ENCODE results near the gene THRB. TPM values are rescaled to one million over a fixed set of nuclear protein-coding genes. Genes with fewer than 3 reads are reported as not detected.

Gene THRB
- total and polyA plus RNA-seq, 5 experiments from 2014 or later, result not detected

DNA sequence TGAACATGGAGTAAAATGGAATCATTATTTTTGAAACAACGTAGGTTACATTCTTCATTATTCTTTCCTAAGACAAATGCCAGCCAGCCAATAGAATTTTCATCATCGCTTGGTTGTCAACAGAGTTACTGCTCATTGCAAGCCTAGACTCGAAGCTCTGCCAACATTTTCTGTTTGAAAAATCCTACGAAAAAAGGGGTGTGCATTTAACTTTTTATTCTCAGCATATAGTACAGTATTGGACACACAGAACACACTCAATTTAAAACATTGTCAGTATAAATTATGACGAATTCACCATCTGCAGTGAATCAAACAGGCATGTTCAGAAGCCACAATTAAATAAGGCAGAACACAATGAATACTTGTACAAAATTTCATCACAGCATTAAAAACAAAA, 317.4 kb downstream of the THRB start:
- H3K36me3 Mint-ChIP-seq, result no peaks in the 10 kb centered on the region
- no peak overlapping the region for H3K4me3 Mint-ChIP-seq
- DNase-seq (no peak), ATAC-seq (no peak)
- peaks cover 0 to 3% (median 0%) of the 10 kb centered on the region in 5 donors for H3K27me3 Mint-ChIP-seq
- no peaks in the 10 kb centered on the region for H3K9me3 Mint-ChIP-seq
- H3K27ac Mint-ChIP-seq, result no peak overlapping the region
- POLR2A ChIA-PET, result no interaction called here
- H3K4me1 Mint-ChIP-seq, result no peaks in the 10 kb centered on the region

DNA sequence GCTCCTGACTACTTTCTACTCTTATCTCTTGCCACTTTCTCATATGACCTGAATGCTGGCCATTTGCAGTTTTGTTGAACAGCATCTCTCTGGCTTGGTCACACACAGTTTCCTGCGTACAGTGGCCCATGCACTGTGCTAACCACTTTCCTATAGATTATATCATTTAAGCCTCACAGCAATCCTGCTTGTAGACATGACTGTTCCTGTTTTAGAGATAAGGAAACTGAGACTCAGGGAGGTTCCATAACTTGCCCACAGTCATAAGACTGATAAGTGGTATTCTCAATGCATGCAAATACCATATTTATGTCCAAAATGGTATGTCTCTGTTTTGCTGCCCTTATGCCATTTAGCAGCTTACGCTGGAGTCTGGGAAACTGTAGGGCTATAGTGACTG, 320.0 kb downstream of the THRB start:
- POLR2A ChIA-PET, result no interaction called here
- Mint-ChIP-seq H3K9me3 (no peaks in the 10 kb centered on the region), H3K27ac (no peak overlapping the region)

DNA sequence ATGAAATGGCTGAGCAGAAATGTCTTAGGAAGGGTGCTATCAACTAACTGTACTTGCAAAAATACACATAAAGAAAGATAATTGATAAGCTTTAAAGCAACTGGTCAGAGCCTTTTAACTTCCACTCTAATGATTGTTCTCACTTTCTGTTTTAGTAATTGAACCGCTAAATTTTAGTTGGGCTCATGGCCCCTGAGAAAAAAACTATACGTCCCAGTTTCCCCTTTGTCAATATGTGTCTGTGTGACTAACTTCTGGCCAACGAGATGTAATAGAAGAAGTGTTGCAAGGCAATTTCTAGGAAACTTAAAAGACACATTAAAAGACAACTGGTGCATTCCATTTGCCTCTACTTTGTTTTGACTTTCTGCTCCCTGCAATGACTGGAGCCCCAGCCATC, 325.7 kb downstream of the THRB start:
- peaks cover 0 to 4% (median 0%) of the 10 kb centered on the region in 5 donors for H3K27me3 Mint-ChIP-seq
- no peak overlapping the region for H3K4me3 Mint-ChIP-seq
- no peak for DNase-seq
- no peaks in the 10 kb centered on the region for H3K4me1 Mint-ChIP-seq
- POLR2A ChIA-PET, result no interaction called here
- no peak for ATAC-seq
- no peaks in the 10 kb centered on the region for H3K36me3 Mint-ChIP-seq
- no peak overlapping the region for H3K27ac Mint-ChIP-seq
- no peaks in the 10 kb centered on the region for H3K9me3 Mint-ChIP-seq

More for the DNA sequence above, 320.0 kb downstream of the THRB start:
- no peaks in the 10 kb centered on the region for H3K36me3 Mint-ChIP-seq
- no peak overlapping the region for H3K4me3 Mint-ChIP-seq
- DNase-seq, result no peak
- peaks cover 0 to 3% (median 0%) of the 10 kb centered on the region in 5 donors for H3K27me3 Mint-ChIP-seq
- H3K4me1 Mint-ChIP-seq, result no peaks in the 10 kb centered on the region
- ATAC-seq, result no peak

DNA sequence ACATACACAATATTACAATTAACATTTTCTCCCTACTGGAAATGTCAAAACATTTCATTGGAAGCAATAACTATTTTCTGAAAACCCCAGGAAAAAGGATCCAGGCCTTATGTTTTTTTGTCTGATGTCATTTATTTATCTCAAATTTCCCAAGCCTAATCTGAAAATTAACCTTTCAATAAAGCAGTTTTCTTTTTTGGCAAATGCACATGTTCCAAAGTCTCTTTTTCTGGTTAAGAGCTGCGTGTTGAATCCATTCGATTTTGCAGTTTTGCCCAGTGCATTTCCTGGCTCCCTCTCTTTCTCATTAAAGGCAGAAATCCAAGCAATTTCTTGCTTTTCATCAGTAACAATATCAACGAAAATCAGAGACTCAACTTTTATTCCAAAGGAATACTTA, 327.2 kb downstream of the THRB start:
- H3K9me3 Mint-ChIP-seq, result no peaks in the 10 kb centered on the region
- H3K27me3 Mint-ChIP-seq, result peaks cover 0 to 1% (median 0%) of the 10 kb centered on the region in 5 donors
- DNase-seq (no peak), ATAC-seq (no peak)
- no peak overlapping the region for H3K4me3 Mint-ChIP-seq
- H3K4me1 Mint-ChIP-seq, result no peaks in the 10 kb centered on the region
- POLR2A ChIA-PET, result no interaction called here
- H3K27ac Mint-ChIP-seq, result no peak overlapping the region
- H3K36me3 Mint-ChIP-seq, result no peaks in the 10 kb centered on the region

DNA sequence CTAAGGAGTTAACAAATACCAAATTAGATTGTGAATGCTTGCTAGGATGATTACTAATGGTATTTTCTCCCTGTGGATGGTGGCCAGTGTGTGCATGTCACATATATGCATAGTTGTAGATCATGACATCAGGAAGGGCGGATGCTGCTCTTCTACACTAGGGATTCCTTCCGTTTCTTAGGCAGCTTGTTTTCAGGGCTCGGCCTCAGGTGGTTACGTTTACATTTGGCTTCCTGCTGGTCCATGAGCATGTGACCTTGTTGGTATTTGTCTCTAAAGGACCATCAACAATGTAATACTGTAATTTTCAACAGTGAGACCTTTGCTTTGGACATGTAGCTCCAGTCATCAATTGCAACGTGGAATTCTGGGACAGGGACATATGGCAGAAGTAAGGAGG, 328.1 kb downstream of the THRB start:
- POLR2A ChIA-PET, result no interaction called here
- H3K27me3 Mint-ChIP-seq, result peaks cover 0 to 1% (median 0%) of the 10 kb centered on the region in 5 donors
- H3K27ac Mint-ChIP-seq, result no peak overlapping the region
- H3K9me3 Mint-ChIP-seq, result no peaks in the 10 kb centered on the region
- H3K4me1 Mint-ChIP-seq, result no peaks in the 10 kb centered on the region
- H3K36me3 Mint-ChIP-seq, result no peaks in the 10 kb centered on the region
- no peak overlapping the region for H3K4me3 Mint-ChIP-seq
- ATAC-seq, result no peak
- DNase-seq, result no peak

DNA sequence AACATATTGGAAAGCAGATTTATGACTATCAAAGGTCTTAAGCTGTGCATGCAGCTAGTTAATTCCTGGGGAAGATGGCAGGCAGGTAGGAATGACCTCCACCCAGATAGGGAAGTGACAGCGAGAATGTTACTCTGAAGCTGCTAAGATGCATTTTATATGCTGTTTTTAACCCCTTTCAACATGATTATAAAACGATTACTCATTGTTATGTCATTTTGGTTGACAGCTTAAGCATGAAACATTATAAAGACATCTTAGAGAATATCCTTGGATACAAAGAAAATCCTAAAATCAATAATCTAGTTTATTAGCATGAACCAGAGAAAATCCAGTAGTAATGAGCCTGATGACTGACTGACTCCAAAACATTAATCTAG, 329.1 kb downstream of the THRB start:
- no peak overlapping the region for H3K27ac Mint-ChIP-seq
- DNase-seq, result no peak
- no peaks in the 10 kb centered on the region for H3K36me3 Mint-ChIP-seq
- ATAC-seq, result no peak
- H3K4me3 Mint-ChIP-seq, result no peak overlapping the region
- POLR2A ChIA-PET, result no interaction called here
- H3K27me3 Mint-ChIP-seq, result peaks cover 0 to 1% (median 0%) of the 10 kb centered on the region in 5 donors
- H3K4me1 Mint-ChIP-seq, result no peaks in the 10 kb centered on the region
- H3K9me3 Mint-ChIP-seq, result no peaks in the 10 kb centered on the region

DNA sequence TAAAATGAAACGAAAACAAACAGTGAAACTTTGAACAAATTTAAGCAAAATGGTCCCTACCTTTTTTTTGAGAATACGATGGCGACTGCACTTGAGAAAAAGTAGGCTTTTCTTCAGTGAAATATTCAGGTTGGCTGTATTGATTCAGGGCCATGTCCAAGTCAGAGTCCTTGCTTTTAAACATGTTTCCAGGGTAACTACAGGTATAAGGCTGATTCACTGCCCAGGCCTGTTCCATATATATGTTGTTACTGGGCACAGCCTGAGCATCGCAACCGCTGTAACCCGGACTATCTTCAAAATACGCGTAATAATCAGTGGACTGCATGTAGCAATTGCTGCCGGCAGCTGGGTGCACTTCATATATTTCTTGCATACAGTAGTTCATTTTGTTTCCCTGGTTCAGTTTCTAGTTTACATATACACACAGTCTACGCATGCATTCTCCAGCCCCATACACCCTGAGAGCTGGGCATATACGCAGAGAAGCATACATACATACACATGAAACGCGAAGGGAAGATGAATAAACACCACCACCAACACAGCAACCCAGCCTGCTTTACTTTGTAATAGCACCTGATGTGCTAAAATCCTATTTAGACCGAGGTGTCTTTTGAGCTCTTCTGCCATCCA, 329.6 kb downstream of the THRB start:
- DNase-seq (no peak), ATAC-seq (no peak)
- no peak overlapping the region for H3K27ac Mint-ChIP-seq
- peaks cover 2 to 5% (median 4%) of the 10 kb centered on the region in 5 donors for H3K27me3 Mint-ChIP-seq
- POLR2A ChIA-PET, result no interaction called here
- H3K36me3 Mint-ChIP-seq, result no peaks in the 10 kb centered on the region
- H3K9me3 Mint-ChIP-seq, result no peaks in the 10 kb centered on the region
- H3K4me3 Mint-ChIP-seq, result no peak overlapping the region
- H3K4me1 Mint-ChIP-seq, result no peaks in the 10 kb centered on the region

DNA sequence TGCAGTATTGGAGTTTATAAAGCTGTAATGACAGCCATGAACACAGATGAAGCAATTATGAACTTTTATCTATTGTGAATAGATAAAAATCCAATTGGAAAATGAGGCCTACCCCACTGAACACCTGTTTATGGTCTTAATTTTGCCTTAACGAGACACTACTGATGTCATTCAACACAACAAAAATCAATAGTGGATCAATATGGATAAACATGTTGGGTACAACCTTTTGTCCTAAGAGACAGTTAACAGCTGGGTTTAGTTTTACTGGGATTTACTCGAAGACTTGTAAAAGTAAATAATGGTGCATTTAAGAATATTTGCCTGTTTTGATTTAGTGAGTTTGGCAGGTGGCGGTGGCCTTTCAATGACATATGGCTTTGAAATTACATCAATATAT, 331.7 kb downstream of the THRB start:
- Mint-ChIP-seq H3K36me3 (no peaks in the 10 kb centered on the region), H3K27ac (no peak overlapping the region), H3K27me3 (peaks cover 5 to 20% (median 8%) of the 10 kb centered on the region in 5 donors), H3K4me1 (peaks cover 0 to 8% (median under 1%) of the 10 kb centered on the region in 4 donors), H3K4me3 (no peak overlapping the region), H3K9me3 (no peaks in the 10 kb centered on the region)
- DNase-seq, result no peak
- ATAC-seq, result no peak
- POLR2A ChIA-PET, result no interaction called here

DNA sequence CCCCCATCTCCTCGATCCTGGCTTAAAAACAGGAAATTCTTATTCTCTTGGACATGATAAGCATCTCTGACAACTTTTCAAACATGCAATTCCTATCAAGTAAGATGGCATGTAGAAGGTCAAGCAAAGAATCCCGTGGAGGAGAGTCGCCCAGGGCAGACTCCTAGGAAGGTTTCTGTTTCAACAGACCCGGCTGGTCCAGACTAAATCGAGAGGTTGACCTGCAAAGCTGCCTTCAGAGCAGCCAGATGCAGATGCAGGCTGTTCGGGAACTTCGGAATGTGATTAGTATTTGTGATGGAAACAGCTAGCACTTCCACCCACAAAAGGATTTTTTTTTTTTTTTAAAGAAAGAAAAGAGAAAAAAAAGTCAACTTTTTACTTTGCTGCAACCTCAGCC, 332.8 kb downstream of the THRB start:
- Mint-ChIP-seq H3K36me3 (no peaks in the 10 kb centered on the region), H3K27ac (no peak overlapping the region)
- no peak for ATAC-seq

DNA sequence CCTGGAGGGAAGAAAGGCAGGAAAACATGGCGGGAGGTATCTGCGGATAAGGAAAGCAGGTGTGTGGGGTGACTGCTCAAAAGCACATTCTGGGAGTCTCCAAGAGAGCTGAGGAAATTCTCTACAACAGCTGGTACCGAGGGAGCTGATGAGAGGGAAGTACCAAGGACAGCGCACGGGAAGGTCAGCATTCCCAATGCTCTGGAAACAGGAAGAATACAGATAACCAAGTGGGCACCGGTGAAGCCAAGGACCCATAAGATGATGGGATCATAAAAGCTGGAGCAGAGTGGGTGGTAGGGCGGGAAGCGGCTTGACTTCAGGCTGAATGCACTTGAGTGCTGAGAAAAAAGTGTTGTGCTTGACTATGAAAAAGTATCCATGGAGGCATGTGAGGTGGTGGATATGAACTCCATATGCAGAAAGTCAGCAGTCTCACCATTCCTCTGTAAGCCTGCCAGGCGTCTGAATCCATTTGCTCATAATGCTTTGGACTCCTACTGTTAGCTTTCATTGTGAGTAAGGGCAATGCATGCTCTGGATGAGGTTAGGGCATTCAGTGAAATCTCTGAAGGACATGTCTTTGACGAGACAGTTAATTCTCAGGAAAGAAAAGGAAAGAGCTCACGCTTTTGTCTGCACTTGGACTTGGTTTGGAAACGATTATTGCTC, 334.1 kb downstream of the THRB start:
- Mint-ChIP-seq H3K27me3 (peaks cover 5 to 20% (median 8%) of the 10 kb centered on the region in 5 donors), H3K27ac (no peak overlapping the region), H3K4me3 (no peak overlapping the region), H3K9me3 (no peaks in the 10 kb centered on the region), H3K4me1 (peaks cover 0 to 8% (median under 1%) of the 10 kb centered on the region in 4 donors), H3K36me3 (no peaks in the 10 kb centered on the region)
- POLR2A ChIA-PET, result no interaction called here
- no peak for DNase-seq
- no peak for ATAC-seq

More for the DNA sequence above, 332.8 kb downstream of the THRB start:
- no peak overlapping the region for H3K4me3 Mint-ChIP-seq
- H3K4me1 Mint-ChIP-seq, result peaks cover 0 to 8% (median under 1%) of the 10 kb centered on the region in 4 donors
- H3K27me3 Mint-ChIP-seq, result peaks cover 5 to 20% (median 8%) of the 10 kb centered on the region in 5 donors
- no peaks in the 10 kb centered on the region for H3K9me3 Mint-ChIP-seq
- no peak for DNase-seq
- POLR2A ChIA-PET, result no interaction called here

DNA sequence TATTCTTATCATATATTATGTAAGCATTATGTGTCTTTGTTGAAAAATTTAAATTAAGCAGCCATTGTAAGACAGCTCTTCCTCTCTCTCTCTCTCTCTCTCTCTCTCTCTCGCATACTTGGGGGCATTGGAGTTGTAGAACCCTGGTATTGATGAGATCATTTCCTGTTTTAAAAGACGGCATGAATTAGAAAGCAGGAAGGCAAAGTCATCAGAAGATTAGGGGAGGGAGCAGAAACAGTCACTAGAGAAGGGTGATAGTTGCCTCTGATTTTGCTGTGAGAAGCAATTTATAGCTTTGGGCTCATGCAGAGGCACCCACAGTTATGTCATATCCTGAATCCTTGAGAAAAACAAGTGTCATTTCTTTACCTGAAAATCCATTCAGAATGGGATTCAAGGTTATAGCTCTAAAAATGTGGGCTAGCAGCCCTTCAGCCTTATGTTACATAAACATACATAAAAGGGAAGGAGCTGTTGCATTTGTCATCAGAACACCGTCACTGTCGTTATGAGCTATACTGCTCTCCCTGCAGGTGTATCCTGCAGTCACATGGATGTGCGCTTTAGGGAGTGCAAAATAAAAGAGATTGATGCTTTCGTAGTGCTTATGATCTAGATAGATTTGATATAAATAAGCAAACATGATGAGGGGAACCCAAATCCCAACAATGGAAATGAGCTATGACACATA, 335.7 kb downstream of the THRB start:
- DNase-seq (no peak), ATAC-seq (no peak)
- H3K4me1 Mint-ChIP-seq, result peaks cover 0 to 8% (median under 1%) of the 10 kb centered on the region in 4 donors
- no peak overlapping the region for H3K4me3 Mint-ChIP-seq
- no peaks in the 10 kb centered on the region for H3K36me3 Mint-ChIP-seq
- POLR2A ChIA-PET, result no interaction called here
- H3K9me3 Mint-ChIP-seq, result no peaks in the 10 kb centered on the region
- H3K27ac Mint-ChIP-seq, result no peak overlapping the region
- H3K27me3 Mint-ChIP-seq, result peaks cover 5 to 20% (median 10%) of the 10 kb centered on the region in 5 donors

DNA sequence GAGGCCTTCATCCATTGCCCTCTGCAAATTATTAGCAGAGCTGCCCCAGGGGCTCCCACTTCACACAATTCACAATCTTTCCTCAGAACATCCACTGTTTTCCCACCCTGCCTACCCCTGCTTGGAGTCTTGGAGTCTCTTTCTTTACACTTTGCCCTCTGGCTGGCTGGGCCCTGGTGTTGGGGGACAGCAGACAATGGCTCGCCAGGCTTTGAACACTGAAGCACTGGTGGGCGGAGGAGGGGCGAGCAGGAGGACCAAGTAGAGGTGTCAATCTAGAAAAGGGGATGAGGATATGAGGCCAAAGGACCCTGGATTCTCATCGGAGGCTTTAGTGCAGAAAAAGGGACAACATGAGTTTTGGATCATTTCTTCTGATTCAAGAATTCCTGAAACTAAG, 337.5 kb downstream of the THRB start:
- DNase-seq (no peak), ATAC-seq (no peak)
- Mint-ChIP-seq H3K4me3 (peak overlapping the region in 1 of 10 donors; percentile 42), H3K27ac (no peak overlapping the region), H3K27me3 (peaks cover 5 to 20% (median 10%) of the 10 kb centered on the region in 5 donors), H3K36me3 (no peaks in the 10 kb centered on the region), H3K9me3 (no peaks in the 10 kb centered on the region), H3K4me1 (peaks cover 0 to 8% (median under 1%) of the 10 kb centered on the region in 4 donors)
- POLR2A ChIA-PET, result no interaction called here

DNA sequence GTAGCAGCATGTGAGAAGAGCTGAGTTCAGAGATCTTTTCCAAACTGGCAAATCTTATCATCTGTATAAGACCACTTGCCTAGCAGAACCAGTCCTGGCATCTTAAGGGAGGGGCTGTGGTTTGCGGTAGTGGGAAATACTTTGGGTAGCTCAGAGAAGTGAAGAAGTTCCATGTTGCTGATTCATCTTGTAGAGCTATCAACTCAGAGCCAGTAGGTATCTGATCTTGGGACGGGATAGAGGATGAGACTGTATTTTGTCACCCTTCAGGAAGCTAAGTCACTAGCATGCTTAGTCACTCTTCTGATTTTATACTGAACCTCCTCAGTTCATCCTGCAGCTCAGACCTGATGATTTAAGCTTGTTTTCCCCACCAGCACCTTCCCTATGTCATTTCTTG, 338.2 kb downstream of the THRB start:
- no peak for DNase-seq
- POLR2A ChIA-PET, result no interaction called here
- Mint-ChIP-seq H3K4me1 (peaks cover 0 to 8% (median under 1%) of the 10 kb centered on the region in 4 donors), H3K4me3 (no peak overlapping the region), H3K27ac (peak overlapping the region in 1 of 10 donors; percentile 73), H3K27me3 (peaks cover 5 to 20% (median 10%) of the 10 kb centered on the region in 5 donors), H3K9me3 (no peaks in the 10 kb centered on the region), H3K36me3 (no peaks in the 10 kb centered on the region)
- ATAC-seq, result no peak

Data from naive thymus-derived CD8-positive, alpha-beta T cell (primary cell).